Measurements from ENCODE around the gene GNA15.
"Not testable (repeated sequence)": the region's sequence is repeated elsewhere in the genome, so short reads cannot be mapped to it uniquely, and the experiment has no call there.

GNA15 gene

DNA sequence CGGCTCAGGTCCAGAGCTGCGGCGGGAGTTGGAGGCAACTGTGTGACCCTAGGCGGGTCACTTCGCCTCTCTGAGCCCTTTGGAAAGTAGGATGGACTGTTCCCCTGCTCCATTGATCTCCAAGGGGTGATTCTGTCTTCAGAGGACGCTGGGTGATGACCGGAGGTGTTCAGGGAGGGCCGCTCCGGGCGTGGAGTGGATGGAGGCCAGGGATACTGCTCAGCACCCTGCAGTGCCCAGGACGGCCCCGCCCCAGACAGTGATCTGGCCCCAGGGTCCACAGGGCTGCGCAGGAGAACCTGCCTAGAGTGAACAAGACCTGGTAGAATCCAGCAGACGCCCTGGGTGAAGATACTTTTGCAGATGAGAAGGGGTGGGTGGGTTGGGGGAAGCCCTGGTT is 56.9 kb downstream of the GNA15 start:
- DNase-seq: no peak

DNA sequence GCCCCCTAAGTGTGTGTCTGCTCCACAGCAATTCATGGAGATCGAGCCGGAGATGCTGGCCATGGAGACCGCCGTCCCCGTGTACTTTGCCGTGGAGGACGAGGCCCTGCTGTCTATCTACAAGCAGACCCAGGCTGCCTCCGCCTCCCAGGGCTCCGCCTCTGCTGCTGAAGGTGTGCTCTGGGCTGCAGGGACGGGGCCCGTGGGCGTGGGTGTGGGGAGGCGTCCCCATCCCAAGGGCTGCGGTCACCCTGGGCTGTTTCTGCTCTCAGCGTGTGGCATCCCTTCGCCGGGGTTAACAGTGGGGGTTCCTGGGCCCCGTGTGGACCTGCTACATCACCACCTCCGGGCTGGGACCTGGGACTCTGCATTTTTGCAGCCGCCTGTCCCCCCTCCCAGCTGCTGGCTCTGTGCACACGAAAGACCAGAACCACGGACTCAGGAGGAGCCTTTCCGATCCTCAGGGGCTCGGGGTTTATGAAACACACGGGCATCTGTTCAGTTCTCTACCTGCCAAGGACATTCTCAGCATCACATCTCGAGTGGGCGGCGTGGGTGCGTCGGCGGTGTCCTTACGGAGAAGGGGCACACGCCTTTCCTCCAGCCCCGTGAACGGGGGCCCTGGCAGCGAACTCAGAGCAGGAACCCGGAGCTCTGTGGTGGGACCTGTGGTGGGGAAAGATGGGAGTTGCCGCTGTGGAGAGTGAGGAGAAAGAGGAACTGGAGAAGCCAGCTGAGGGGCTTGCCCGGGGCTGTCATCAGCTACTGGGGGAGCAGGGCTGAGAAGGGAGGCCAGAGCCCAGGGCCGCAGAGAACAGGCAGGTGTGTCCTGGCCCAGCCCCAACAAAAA is 57.6 kb downstream of the GNA15 start:
- no peak for DNase-seq

DNA sequence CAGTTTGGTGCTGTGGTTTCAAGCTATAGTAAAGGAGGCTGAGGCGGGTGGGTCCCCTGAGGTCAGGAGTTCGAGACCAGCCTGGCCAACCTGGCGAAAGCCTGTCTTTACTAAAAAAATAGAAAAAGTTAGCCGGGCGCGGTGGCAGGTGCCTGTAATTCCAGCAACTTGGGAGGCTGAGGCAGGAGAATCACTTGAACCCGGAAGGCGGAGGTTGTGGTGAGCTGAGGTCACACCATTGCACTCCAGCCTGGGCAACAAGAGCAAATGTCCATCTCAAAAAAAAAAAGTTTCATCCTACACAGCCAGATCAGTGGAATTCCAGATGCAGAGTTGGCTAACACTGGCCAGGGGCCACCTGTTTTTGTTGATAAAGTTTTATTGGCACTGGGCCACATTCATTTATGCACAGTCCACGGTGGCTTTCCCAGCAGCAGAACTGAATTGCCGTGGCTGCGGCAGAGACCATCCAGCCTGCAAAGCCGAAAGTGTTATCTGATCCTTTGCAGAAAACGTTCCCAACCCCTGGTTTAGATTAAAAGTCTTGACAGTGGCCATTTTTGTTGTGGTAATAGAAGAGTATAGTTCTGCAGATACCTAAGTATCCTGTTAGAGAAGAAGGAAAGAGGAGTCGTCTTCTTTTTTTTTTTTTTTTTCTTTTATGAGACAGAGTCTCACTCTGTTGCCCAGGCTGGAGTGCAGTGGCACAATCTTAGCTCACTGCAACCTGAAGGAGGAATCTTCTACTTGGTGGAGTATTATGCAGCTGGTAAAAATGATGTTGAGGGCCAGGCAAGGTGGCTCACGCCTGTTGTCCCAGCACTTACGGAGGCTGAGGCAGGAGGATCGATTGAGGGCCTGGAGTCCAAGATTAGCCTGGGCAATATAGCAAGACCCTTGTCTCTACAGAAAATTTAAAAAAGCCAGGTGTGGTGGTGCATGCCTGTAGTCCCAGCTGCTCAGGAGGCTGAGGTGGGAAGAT is 58.6 kb downstream of the GNA15 start:
- no peak for DNase-seq

DNA sequence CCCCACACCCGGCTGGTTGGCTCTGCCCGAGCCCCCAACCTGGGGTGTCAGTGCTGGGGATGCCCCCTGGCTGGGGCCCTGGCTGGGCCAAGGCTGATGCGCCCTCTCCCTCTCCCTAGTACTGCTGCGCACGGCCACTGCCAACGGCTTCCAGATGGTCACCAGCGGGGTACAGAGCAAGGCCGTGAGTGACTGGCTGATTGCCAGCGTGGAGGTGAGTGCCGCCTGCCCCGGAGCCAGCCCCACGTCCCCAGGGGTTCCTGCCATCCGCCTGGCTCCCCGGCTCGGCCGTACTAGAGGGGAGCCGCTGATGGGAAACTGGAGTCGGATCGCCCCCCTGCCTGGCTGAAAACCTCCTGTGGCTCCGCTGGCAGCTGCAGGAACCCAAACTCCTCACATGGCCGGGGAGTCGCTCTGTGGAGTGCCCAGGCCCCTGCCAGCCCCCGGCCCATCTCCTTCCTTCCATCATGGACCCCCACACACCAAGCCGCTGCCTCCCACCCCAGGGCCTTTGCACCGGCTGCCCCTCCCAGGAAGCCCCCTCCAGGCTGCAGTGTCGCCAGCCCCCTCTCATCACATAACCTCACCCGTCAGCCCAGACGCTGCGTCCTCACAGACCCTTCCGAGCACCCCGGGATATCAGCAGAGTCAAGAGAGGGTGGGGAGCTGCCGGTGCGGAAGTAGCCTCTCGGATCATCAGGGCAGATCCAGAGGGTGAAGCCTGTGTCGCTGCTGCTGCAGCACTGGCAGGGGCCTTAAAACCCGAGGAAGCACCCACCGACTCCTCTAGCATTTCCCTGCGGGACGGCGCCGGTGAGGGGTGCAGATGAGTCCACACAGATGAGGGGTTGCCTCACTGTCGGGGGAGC is 60.5 kb downstream of the GNA15 start:
- no peak for DNase-seq

DNA sequence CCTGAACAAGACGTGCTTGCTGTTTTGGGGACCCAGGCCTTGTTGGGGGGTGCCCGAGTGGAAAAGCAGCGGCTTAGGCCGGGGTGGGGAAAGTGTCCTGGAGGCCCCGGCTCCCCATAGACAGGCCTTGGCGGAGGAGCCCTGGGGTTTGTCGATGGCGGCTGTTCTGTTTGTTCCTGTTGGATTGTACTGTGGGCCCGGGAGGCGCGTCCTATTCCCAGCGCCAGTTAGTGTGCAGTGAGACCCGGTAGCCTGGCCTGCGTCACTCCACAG is 61.0 kb downstream of the GNA15 start:
- DNase-seq: no peak

DNA sequence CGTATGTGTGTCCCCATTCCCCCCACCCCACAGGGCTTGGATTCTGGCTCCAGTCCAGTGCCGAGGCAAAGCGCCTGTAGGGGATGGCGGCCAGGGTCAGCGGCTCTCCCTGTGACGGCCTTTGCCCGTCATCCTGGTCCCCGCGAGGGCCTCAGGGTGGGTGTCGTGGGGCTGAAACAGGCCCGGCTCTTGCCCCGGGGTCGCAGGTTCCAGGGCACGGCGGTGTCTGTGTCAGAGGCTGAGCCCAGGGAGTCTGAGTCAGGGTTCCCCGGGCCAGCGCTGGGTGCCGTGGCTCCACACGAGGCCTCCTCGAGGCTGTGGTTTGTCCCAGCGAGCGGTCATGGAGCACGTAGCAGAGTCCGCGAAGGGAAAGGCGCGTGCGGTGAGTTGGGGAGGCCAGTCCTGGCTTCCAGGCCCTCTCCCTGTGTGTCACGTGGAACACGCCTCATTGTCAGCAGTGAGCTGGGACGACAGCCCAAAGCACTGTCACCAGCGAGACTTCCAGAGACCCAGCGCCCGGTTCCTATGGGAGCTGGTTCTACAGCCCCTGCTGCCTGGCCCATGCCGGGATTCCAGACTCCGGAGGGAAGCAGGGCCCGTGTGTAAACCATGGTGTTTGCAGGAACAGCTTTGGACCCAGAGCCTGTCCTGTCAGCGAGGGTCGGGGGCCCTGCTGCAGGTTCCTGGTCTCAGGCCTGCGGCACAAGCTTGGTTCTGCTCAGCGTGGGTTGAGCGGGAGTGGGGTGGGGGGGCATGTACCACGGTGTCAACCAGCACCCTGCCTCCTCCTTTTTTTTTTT is 63.3 kb downstream of the GNA15 start:
- DNase-seq: no peak

DNA sequence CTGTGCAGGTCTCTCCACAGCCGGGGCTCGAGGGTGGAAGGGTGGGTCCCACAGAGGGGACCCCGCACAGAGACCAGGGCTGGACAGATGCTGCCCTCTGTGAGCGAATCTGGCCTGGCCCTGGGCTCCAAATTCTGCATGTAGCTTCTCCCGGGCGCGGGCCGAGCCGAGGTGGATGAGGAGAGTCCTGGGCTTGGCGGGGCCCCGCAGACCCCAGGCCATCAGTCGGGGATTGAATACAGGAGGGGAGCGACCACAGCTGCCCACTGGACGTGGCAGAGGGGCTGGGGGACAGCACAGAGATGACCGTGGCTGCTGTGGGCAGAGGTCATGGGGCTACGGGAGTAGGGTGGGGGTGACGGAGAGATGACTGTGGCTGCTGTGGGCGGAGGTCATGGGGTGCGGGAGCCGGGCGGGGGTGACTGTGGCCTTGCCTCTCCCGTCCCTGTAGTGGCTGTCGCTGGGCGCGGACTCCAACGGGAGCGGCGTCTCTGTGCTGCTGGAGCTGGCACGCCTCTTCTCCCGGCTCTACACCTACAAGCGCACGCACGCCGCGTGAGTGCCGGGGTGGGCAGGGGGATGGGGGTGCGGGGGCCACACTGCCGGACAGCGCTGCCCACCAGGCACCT is 65.4 kb downstream of the GNA15 start:
- no peak for DNase-seq

DNA sequence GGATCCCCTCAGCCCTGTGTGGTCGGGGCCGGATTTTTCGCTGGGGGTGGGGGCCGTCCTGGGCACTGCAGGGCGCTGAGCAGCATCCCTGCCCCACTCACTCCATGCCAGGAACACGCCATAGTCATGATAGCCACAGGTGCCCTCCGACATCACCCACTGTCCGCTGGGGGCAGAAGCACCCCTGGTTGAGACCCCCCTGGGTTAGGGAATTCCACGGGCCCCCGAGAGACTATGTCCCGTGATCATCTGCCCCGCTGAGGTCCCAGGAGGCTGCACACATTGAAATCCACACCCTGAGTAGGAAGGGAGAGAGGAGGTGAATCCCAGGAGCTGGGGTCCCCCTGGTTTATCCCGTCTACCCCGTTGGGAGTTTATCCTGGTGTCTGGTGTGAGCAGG is 66.1 kb downstream of the GNA15 start:
- no peak for DNase-seq

DNA sequence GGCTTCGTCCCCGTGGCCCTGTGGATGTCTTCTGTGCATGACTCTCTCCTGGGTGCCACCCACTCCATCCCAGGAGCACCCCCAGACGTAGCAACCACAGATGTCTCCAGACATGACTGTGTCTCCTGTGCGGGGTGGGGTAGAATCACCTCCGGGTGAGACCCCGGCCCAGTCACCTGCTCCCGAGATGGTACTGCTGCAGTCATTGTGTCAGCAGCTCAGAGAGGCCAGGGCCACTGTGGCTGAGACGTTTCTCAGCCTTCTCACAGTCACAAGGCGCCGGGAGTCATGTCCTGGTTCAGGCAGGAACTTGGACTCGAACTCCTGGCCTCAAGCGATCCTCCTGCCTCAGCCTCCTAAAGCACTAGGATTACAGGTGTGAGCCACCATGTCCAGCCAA is 66.5 kb downstream of the GNA15 start:
- no peak for DNase-seq

DNA sequence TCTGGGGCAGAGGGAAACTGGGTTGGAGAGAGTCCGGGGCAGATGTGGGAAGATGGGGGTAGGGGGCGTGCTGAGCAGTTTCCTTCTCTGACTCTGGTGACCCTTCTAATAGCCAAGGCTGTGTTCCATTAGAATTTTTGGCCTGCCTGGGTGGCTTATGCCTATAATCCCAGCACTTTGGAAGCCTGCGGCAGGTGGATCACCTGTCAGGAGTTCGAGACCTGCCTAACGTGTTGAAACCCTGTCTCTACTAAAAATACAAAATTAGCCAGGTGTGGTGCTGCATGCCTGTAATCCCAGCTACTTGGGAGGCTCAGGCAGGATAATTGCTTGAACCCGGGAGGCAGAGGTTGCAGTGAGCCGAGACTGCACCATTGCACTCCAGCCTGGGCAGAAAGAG is 67.1 kb downstream of the GNA15 start:
- DNase-seq: not testable (repeated sequence)

DNA sequence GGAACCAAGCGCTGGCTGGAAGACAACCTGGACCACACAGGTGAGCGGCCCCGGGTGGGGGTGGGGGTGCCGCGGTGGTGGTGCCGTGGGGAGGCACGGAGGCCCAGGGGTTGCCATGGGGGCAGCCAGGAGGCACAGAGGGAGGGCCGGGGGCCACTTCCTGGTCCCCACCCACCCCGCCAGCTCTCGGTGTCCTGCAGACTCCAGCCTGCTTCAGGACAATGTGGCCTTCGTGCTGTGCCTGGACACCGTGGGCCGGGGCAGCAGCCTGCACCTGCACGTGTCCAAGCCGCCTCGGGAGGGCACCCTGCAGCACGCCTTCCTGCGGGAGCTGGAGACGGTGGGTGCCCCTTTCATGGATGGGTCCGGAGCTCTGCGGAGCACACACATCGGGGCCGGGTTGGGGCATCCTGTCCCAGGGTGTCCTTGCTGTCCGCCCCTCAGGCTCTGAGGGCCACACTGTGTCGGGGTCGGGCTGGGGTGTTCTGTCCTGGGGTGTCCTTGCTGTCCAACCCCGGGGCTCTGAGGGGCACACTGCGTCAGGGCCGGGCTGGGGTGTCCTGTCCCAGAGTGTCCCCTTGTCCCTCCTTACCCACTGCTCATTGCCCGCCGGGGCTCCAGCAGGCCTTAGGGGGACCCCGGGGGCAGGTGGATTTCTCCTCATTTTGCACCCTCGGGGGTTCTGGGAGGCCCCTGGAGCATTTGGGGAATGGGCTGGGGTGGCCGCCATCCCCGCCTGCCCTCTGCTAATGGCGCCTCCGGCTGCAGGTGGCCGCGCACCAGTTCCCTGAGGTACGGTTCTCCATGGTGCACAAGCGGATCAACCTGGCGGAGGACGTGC is 68.2 kb downstream of the GNA15 start:
- DNase-seq: no peak

DNA sequence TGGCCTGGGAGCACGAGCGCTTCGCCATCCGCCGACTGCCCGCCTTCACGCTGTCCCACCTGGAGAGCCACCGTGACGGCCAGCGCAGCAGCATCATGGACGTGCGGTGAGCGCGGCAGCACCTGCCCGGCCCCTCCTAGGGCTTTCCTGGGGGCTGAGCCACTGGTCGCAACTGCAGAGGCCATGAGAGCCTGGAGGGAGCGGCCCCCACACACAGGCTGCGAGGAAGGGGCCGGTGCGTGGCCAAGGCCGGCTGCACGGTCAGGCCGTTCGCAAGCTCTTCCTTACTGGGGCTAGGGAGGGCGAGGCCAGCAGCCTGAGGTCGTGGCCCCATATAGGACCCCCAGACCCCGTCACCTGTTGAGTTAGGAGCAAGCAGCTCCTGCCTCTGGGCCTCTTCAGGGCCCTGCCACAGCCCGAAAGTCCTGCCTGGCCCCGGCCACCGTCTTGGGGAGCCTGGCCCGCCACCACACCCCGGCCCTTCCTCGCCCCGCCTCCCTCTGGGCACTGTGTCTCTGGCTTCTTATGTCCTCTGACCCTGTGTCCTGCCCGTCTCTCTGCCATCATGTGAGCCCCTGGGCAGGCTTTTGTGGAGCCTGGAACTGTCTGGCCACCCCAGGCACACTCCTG is 68.9 kb downstream of the GNA15 start:
- no peak for DNase-seq

DNA sequence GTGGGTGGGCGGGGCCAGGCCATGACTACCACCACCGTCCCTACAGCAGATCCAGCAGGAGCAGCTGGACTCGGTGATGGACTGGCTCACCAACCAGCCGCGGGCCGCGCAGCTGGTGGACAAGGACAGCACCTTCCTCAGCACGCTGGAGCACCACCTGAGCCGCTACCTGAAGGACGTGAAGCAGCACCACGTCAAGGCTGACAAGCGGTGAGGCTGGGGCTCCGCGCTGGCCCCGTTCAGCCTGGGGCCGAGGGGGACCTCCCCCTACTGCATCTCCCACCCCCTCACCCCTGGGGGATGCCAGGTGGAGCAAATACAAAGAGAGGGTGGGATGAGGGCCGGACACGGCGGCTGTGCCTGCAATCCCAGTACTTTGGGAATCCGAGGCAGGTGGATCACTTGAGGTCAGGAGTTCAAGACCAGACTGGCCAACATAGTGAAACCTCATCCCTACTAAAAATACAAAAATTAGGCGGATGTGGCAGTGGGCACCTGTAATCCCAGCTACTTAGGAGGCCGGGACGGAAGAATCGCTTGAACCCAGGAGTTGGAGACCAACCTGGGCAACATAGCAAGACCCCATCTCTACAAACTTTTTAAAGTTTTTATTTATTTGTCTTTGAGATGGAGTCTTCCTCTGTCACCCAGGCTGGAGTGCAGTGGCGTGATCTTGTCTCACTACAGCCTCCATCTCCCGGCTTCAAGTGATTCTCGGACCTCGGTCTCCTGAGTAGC is 70.6 kb downstream of the GNA15 start:
- no peak for DNase-seq

DNA sequence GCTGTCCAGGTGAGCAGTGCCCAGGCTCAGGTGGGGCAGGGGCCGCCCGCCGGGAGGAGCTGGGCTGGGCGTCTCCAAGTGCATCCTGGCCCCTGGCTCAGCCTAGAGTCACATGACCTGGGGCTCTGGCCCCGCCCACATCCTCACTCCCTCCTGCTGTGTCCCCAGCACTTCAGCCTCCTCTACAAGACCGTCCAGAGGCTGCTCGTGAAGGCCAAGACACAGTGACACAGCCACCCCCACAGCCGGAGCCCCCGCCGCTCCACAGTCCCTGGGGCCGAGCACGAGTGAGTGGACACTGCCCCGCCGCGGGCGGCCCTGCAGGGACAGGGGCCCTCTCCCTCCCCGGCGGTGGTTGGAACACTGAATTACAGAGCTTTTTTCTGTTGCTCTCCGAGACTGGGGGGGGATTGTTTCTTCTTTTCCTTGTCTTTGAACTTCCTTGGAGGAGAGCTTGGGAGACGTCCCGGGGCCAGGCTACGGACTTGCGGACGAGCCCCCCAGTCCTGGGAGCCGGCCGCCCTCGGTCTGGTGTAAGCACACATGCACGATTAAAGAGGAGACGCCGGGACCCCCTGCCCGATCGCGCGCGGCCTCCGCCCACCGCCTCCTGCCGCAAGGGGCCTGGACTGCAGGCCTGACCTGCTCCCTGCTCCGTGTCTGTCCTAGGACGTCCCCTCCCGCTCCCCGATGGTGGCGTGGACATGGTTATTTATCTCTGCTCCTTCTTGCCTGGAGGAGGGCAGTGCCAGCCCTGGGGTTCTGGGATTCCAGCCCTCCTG is 71.8 kb downstream of the GNA15 start:
- no peak for DNase-seq

DNA sequence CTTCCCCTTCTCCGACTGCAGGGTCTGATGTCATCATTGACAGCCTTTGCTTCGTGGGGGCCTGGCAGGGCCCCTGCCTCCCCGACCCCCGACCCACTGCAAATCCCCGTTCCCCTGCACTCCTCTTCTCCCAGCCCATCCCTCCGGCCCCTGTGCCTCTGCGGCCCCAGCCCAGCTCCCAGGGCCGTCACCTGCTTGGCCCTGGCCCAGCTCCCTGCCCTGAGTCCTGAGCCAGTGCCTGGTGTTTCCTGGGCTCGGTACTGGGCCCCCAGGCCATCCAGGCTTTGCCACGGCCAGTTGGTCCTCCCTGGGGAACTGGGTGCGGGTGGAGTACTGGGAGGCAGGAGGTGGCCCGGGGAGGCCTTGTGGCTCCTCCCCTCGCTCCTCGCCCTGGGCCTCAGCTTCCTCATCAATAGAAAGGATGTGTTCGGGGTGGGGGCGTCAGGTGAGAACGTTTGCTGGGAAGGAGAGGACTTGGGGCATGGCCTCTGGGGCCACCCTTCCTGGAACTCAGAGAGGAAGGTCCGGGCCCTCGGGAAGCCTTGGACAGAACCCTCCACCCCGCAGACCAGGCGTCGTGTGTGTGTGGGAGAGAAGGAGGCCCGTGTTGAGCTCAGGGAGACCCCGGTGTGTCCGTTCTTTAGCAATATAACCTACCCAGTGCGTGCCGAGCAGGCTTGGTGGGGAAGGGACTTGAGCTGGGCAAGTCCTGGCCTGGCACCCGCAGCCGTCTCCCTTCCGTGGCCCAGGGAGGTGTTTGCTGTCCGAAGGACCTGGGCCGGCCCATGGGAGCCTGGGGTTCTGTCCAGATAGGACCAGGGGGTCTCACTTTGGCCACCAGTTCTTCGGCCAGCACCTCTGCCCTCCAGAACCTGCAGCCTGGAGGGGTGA is 72.7 kb downstream of the GNA15 start:
- no peak for DNase-seq

DNA sequence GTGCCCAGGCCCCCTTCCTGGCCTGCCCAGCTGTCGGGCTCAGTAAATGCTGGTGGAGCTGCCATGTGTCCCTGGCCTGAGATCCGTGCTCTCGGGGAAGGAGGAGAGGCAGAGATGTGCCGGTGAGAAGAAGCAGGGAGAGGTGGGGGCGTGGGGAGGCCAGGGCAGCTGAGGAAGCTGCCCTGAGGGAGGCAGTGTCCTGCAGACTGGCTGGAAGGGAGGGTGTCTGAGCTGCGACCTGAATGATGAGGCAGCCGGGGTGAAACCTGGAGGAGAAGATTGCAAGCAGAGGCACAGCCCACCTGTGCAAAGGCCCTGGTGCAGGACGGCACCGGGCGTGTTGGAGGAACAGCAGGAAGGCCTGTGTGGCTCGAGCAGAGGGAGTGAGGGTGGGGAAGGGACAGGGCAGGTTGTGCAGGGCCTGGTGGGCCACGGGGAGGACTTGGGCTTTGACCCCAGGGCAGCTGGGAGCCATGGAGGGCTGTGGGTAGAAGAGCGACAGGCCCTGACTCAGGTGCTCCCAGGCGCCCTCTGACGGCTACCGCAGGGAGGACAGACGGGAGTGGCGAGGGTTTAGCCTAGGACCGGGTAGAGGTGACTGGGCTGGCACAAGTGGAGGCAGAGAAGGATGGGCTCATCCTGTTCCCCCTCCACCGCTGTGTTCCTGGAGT is 74.6 kb downstream of the GNA15 start:
- peak; percentile 78 for DNase-seq

DNA sequence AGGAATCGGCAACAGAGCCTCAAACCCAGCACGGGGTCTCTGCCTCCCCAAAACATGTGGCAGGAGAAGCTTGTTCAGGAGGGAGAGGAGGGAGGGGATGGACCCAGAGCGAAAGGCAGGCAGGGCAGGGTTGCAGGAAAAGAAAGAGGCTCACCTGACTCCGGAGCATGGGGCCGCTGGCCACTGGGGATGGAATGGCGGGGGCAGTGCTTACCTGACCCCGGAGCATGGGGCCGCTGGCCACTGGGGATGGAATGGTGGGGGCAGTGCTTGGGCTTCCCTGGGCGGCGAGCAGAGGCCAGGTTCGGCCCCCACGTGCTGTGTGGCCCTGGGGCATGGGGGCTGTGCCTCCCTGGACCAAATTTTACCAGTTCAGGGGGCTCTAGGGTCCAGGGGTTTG is 75.4 kb downstream of the GNA15 start:
- no peak for DNase-seq

Data from activated CD4-positive, alpha-beta T cell treated with anti-CD3 and anti-CD28 coated beads, Interleukin-2, amount 50 U/mL, for 16 hours (primary cell).